A673 (cell line): ENCODE results near the gene POLDIP2. TPM values are rescaled to one million over a fixed set of nuclear protein-coding genes. Genes with fewer than 3 reads are reported as not detected.

Experiments used
- Bru-seq: library from RNA; stranded (reverse); fragments of 400-500 nt; gene quantifications from one replicate; lab custom pipeline; 2021; lab: Mats Ljungman, UMichigan
- BruChase-seq, 2 experiments: library from RNA; stranded (reverse); fragments of 400-500 nt; gene quantifications; one replicate each; lab custom pipeline; 2021; lab: Mats Ljungman, UMichigan
- BruUV-seq: library from RNA; stranded (reverse); fragments of 400-500 nt; replicated peaks from 2 replicates; lab custom pipeline; 2021; lab: Mats Ljungman, UMichigan
- CTCF ChIA-PET: fragments of 300-600 bp; sonication (Branson Sonifier 250); formaldehyde crosslinking; loops from one replicate; lab custom pipeline; 2022; ENCODE audit warnings: antibody characterized with exemption; lab: Charles Lee
- POLR2A ChIA-PET: fragments of 300-600 bp; sonication (Branson Sonifier 250); formaldehyde crosslinking; loops from one replicate; lab custom pipeline; 2022; ENCODE audit warnings: antibody characterized with exemption; ENCODE audit not compliant: low non-redundant PET; lab: Charles Lee
- DNase-seq: peaks from one replicate; pipeline ENCODE4 v3.0.0-alpha.2; 2015; ENCODE audit warnings: low spot score
- H3K27ac ChIP-seq: fragments of 200-600 bp; sonication (generic); 2 replicates; pipeline ENCODE4 v1.5.1; 2016; ENCODE audit warnings: mixed run types, low read depth, mild to moderate bottlenecking, mixed read lengths, antibody characterized with exemption, low read length; ENCODE audit not compliant: poor library complexity, severe bottlenecking
- H3K27me3 ChIP-seq: fragments of 200-600 bp; sonication (generic); replicated peaks from 2 replicates; pipeline ENCODE4 v1.6.1; 2017; ENCODE audit warnings: mixed run types, low read depth, mild to moderate bottlenecking, mixed read lengths, antibody characterized with exemption, low read length; ENCODE audit not compliant: insufficient read depth, poor library complexity
- H3K36me3 ChIP-seq: fragments of 200-600 bp; sonication (generic); 2 replicates; pipeline ENCODE4 v1.6.1; 2016; ENCODE audit warnings: mixed run types, mild to moderate bottlenecking, mixed read lengths, antibody characterized with exemption, low read length; ENCODE audit not compliant: insufficient read depth, poor library complexity, severe bottlenecking
- H3K4me1 ChIP-seq: fragments of 200-600 bp; sonication (generic); 2 replicates; pipeline ENCODE4 v1.6.1; 2017; ENCODE audit warnings: mixed run types, mild to moderate bottlenecking, mixed read lengths, antibody characterized with exemption, low read length; ENCODE audit not compliant: insufficient read depth, poor library complexity, severe bottlenecking
- H3K4me3 ChIP-seq: fragments of 200-600 bp; sonication (generic); 2 replicates; pipeline ENCODE4 v1.5.1; 2016; ENCODE audit warnings: low read depth, mixed run types, mild to moderate bottlenecking, mixed read lengths, low read length; ENCODE audit not compliant: poor library complexity, severe bottlenecking
- H3K9me3 ChIP-seq: fragments of 200-600 bp; sonication (generic); 2 replicates; pipeline ENCODE4 v1.6.1; 2016; ENCODE audit warnings: mixed run types, low read depth, mild to moderate bottlenecking, mixed read lengths, antibody characterized with exemption, low read length; ENCODE audit not compliant: poor library complexity, severe bottlenecking
- CTCF ChIP-seq: fragments of 300-800, 200-600 bp; sonication (generic); conservative IDR thresholded peaks from 2 replicates; pipeline ENCODE4 v1.5.1; 2017; ENCODE audit warnings: low read depth, mild to moderate bottlenecking, antibody characterized with exemption, low read length, moderate library complexity, mixed read lengths
- EZH2 ChIP-seq: fragments of 200-600 bp; sonication (generic); IDR thresholded peaks from 2 replicates; pipeline ENCODE4 v1.6.1; 2017; ENCODE audit warnings: borderline replicate concordance, low read depth, mild to moderate bottlenecking, mixed read lengths, antibody characterized with exemption, low read length; ENCODE audit not compliant: poor library complexity, severe bottlenecking
- intact Hi-C: fragments of 100-400 bp; cut with micrococcal nuclease; formaldehyde crosslinking; loops from one replicate; pipeline ENCODE4 v1.10.0; 2022; ENCODE audit not compliant: unreplicated experiment
- long read RNA-seq: library from polyadenylated mRNA; stranded (forward); transcript quantifications from one replicate; pipeline ENCODE4 v2.0.0, GENCODE V29; 2022
- total RNA-seq: library from RNA; stranded (reverse); gene quantifications from 2 replicates; pipeline ENCODE4 v1.2.3, GENCODE V29; 2021

POLDIP2 gene, protein sequence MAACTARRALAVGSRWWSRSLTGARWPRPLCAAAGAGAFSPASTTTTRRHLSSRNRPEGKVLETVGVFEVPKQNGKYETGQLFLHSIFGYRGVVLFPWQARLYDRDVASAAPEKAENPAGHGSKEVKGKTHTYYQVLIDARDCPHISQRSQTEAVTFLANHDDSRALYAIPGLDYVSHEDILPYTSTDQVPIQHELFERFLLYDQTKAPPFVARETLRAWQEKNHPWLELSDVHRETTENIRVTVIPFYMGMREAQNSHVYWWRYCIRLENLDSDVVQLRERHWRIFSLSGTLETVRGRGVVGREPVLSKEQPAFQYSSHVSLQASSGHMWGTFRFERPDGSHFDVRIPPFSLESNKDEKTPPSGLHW
- total RNA-seq (115 TPM in 2 replicates), Bru-seq, nascent RNA (percentile 75 among the genes with signal in this experiment), BruChase-seq, experiment 1, labeled RNA remaining after a 2-hour chase (percentile 78 among the genes with signal in this experiment), BruChase-seq, experiment 2, labeled RNA remaining after a 6-hour chase (percentile 90 among the genes with signal in this experiment)
- long read RNA-seq, transcript POLDIP2-201 (11 exons, 2,121 nt), result major isoform, 406 of 452 reads
- long read RNA-seq, partial matches to known transcripts, result 7 of 452 reads
- long read RNA-seq, other reads (novel, unspliced or antisense), result 38 of 452 reads

DNA sequence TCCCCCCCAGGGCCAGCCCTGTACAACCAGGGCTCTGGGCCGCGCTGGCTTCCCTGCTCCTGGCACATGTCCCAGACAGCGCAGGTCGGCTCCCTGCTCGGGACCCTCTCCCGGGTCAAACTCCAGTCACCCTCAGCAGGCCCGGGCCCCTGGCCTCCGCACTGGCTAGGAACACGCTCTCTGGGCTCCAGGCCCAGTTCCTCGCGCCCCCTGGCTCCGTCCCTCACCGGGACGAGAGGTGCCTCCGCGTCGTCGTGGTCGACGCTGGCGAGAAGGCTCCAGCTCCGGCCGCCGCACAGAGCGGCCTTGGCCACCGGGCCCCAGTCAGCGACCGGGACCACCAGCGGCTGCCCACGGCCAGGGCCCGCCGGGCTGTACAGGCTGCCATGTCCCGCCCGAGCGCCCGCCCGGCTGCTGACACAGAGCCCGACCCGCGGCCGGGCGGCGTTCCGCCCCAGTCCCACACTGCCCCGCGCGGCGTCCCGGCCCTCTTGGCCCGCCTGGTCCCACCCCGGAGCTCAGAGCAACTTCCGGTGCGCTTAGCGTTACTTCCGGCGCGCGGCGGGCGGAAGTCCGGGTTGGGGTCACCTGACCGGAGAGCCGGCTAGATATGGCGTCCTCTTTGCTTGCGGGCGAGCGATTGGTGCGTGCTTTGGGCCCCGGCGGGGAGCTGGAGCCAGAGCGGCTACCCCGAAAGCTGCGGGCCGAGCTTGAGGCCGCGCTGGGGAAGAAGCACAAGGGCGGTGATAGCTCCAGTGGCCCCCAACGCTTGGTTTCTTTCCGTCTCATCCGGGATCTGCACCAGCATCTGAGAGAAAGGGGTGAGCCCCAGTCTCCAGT, at the start of gene POLDIP2:
TSS of gene POLDIP2 (minus strand) at position 467 of the 840 bp plus-strand sequence. CDS start at position 388, 79 bp downstream.
- TF ChIP-seq EZH2, result no peak
- no peak for TF ChIP-seq CTCF
- intact Hi-C loops, result no loop called here
- Histone ChIP-seq H3K27ac (peak within 1 kb of the TSS; percentile 90), H3K4me1 (peaks cover 12% of the 10 kb centered on the region), H3K36me3 (peaks cover 51% of the 10 kb centered on the region), H3K4me3 (peak within 1 kb of the TSS; percentile 84), H3K27me3 (no peaks in the 10 kb centered on the region), H3K9me3 (no peaks in the 10 kb centered on the region)
- ChIA-PET POLR2A (interaction anchor here (0.6 to 1.3 kb wide), 2 partner anchors 15 to 22 kb away, joined by 3 to 8 read pairs; partner anchors contain the start of genes IFT20, SARM1 and TNFAIP1), CTCF (no interaction called here)
- peak; percentile 97 for DNase-seq
- no TSS peak for BruUV-seq

- DNase-seq, result no peak
- ChIA-PET CTCF (interaction anchor here (1.7 kb wide), 1 partner anchor 11 kb away, joined by 9 read pairs; no protein-coding TSS in a partner anchor), POLR2A (no interaction called here)
- intact Hi-C loops, result no loop called here
- H3K4me3 ChIP-seq, result peak overlapping the region; percentile 64
- H3K4me1 ChIP-seq, result peaks cover 7% of the 10 kb centered on the region
- no TSS peak for BruUV-seq
- H3K27me3 ChIP-seq, result no peaks in the 10 kb centered on the region
- no peaks in the 10 kb centered on the region for H3K36me3 ChIP-seq
- no peaks in the 10 kb centered on the region for H3K9me3 ChIP-seq
- H3K27ac ChIP-seq, result no peak overlapping the region
- TF ChIP-seq EZH2, result no peak
- no peak for TF ChIP-seq CTCF
These were observed 49.1 kb upstream of the POLDIP2 start for GRCh38 chr17:28406473-28406814.
